NCI-H82 treated with DMSO at 0.1 percent for 48 hours (cell line): ENCODE measurements around the gene BRINP1.

ENCODE experiments used
- DNase-seq: peaks from one replicate; lab custom pipeline; 2025; ENCODE audit not compliant: unreplicated experiment; lab: John Stamatoyannopoulos, UW

Gene BRINP1

DNA sequence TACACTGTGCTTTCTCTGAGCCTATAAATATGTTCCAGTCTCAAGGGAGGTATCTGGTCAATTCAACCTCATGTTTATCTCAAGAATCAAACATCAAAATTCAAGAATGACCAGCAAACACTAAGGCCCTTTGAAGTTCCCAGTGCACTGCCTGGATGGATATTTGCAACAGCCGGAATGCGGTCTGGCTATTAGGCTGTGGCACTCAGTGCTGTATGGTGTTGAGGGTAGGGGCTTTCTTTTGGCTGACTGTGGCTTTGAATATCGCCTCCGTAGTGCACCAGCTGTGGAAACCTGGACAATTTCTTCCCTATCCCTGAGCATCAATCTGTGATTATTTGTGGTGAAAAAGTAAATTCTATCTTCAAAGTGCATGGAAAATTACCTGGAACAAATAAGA lies 220.4 kb downstream of the BRINP1 start:
- DNase-seq = no peak

GRCh38 chr9:119137479-119137878 lies 231.8 kb downstream of the BRINP1 start:
- DNase-seq = no peak

- DNase-seq = no peak
Measured at GRCh38 chr9:119126040-119126439, 243.2 kb downstream of the BRINP1 start.

GRCh38 chr9:119121899-119122298 lies 247.3 kb downstream of the BRINP1 start:
- DNase-seq = no peak

DNA sequence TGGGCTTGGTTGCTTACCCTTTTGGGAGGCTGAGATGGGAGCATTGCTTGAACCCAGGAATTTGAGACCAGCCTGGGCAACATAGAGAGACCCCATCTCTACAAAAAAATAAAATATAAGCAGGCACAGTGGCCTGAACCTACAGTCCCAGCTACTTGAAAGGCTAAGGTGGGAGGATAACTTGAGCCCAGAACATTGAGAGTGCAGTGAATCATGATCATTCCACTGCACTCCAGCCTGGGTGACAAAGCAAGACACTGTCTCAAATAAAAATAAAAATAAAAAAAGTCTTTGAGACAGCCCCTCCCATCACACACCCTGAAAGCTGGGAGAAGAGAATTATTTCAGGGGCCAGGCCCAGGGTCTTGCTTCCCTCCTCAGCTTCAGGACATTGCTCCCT lies 251.8 kb downstream of the BRINP1 start:
- no peak for DNase-seq
